HG02938 (cell line): ENCODE results near the gene EXOC2.

Experiments used
- ATAC-seq: cut with Tn5 transposase; IDR thresholded peaks from one replicate; pipeline ENCODE4 v1.9.1; 2021; ENCODE audit warnings: mild to moderate bottlenecking, moderate library complexity; ENCODE audit not compliant: unreplicated experiment

Gene EXOC2, protein sequence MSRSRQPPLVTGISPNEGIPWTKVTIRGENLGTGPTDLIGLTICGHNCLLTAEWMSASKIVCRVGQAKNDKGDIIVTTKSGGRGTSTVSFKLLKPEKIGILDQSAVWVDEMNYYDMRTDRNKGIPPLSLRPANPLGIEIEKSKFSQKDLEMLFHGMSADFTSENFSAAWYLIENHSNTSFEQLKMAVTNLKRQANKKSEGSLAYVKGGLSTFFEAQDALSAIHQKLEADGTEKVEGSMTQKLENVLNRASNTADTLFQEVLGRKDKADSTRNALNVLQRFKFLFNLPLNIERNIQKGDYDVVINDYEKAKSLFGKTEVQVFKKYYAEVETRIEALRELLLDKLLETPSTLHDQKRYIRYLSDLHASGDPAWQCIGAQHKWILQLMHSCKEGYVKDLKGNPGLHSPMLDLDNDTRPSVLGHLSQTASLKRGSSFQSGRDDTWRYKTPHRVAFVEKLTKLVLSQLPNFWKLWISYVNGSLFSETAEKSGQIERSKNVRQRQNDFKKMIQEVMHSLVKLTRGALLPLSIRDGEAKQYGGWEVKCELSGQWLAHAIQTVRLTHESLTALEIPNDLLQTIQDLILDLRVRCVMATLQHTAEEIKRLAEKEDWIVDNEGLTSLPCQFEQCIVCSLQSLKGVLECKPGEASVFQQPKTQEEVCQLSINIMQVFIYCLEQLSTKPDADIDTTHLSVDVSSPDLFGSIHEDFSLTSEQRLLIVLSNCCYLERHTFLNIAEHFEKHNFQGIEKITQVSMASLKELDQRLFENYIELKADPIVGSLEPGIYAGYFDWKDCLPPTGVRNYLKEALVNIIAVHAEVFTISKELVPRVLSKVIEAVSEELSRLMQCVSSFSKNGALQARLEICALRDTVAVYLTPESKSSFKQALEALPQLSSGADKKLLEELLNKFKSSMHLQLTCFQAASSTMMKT

DNA sequence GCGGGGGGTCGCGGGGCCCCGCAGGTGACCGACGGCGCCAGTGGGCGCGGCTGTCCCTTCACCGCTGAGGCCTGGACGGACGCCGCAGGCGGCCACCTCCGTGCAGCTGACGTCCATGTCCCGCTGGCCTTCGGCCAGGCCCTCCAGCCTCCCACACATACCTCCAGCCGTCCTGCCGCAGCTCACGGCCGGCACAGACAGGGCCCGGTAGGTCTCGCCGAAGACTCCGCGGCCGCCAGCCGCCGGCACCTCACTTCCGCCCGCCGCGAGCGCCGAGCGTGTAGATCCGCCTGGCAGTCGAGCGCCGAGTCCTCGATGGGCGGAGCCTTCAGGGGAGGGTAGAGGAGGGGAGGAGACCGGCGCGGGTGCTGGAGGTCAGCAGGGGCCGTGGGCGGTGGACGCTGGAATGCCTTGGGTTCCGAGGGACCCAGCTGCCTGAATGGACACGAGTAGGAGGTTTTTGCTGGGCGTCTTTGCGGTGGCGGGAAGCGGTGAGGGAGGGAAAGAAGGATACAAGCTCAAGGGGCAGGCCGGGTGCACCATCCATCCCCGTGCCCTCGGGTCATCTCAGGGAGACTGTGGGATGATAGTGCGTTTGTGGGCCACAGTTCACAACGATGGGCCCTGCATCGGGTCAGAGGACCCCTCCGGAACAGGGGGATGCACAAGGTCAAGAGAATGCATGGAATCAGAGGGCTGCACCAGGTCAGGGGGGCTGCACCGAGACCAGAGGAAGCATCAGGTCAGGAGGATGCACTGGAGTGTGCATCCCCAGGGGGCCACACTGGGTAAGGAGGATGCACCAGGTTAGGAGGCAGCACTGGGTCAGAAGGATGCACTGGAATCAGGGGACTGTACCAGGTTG lies at the start of gene EXOC2:
Gene EXOC2 (minus strand): TSS at position 282 of the 865 bp plus-strand sequence. CDS start 55,321 bp downstream, outside the sequence.
- ATAC-seq = peak; percentile 86

DNA sequence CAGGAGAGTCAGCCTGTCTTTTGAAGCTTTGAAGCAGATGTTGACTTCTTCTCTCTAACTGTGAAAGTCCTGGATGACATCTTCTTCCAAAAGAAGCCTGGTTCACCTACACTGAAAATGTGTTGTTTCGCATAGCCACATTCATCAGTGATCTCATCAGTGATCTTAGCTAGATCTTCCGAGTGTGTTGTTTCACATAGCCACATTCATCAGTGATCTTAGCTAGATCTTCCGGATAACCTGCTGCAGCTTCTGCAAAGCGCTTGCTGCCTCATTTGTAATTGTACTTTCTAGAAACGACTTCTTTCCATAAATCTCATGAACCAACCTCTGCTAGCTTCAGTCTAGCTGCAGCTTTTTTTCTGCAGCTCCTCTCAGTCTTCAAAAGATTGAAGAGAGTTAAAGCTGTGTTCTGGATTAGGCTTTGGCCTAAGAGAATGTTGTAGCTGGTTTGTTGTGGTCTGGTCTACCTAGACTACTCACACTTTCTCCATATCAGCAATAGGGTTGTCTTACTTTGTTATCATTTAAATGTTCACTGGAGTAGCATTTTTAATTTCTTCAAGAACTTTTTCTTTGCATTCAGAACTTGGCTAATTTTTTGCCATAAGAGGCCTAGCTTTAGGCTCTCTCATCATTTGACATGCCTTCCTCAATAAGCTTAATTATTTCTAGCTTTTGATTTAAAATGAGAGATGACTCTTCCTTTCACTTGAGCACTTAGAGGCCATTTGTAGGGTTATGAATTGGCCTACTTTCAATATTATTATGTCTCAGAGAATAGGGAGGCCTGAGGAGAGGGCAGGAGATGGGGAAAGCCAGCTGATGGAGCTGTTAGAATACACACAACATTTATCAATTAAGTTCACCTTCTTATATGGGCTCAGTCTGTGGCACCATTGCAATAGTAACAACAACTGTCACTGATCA lies 48.7 kb upstream of the EXOC2 start:
- ATAC-seq = no peak

DNA sequence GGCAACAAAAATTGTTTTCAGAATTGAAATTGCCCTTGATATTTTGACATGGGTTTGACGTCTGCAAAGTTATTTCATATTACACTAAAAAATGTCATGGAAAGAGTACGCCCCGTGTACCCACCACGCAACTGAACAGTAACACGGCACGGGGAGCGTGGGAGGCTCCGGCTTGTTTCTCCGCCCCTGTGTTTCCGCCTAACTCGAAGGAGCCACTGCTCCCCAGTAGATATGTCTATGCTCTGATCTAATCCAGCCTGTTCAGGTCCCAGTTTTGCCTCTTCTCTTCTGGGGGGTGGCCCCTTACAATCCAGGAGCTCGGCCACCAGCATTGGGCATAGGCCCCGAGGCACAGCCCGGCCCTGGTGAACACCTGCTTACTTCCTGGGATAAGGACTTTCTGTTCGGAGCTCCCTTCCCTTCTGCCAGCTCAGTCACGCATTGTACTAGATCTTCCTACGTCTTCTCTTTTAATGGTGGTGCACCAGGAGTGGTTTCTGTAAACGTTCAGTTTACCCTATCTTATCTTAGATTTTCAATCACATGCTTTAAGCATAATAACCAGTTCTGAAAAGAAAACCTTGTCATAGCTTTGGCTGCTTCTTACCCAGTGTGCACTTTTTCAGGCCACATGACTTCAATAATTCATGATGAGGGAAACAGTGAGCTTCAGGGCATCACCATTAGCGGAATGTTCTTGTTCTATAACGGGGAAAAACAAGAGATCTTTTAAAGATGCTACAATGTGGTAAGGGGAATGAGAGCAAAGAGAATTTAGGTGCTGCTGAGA lies 43.9 kb upstream of the EXOC2 start:
- ATAC-seq = no peak

DNA sequence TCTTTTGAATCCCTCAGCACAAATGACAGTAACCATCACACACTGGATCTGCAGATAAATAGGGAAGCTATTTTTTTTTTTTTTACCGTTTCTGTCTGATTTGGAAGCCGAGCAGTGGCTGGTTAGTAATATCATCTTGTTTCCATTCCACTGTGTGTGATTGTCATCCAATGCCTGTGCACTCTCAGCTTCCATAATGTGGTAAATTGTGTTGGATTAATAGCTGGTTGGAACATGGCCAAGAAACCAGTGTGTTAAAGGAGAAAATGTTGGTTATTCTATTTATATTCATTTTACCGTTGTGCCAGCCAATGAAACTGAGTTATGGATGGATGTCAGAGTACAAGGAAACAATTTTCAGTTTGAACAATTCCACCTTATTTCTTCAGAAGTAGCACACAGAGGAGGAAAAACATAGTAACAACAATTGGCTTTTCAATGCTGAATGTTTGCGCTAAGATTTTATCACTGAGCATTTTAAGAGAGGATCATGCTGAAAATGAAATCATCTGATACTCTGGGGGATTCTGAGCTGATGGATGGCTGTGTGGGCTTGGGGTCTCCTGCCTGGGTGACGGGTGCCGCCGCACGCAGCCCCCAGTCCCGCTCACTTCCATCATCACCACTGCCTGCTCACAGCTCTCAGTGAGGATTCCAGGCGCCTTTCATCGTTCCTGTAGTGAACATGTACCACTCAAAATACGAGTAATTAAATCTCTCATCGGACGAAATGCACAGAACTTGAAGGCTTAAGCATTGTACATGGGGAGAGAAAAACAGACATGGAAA lies 40.7 kb upstream of the EXOC2 start:
- ATAC-seq = no peak

DNA sequence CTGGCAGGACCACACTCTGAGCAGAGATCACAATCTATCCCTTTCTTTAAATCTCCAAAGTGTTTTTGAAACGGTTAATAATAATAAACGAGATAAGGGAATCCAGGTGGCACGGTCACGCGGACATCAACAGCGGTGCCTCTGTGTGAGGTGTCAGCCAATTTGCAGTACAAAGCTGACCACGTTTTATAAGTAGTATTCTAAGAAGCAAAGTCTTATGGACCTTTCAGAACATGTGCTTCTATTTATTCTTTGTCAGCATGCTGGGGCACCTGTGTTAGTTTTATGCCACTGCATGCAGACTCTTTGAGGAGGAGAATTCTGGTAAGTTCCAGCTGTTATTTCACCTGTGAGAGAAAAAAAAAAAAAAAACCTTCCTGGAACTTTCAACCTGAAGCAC lies 39.0 kb upstream of the EXOC2 start:
- ATAC-seq = no peak

DNA sequence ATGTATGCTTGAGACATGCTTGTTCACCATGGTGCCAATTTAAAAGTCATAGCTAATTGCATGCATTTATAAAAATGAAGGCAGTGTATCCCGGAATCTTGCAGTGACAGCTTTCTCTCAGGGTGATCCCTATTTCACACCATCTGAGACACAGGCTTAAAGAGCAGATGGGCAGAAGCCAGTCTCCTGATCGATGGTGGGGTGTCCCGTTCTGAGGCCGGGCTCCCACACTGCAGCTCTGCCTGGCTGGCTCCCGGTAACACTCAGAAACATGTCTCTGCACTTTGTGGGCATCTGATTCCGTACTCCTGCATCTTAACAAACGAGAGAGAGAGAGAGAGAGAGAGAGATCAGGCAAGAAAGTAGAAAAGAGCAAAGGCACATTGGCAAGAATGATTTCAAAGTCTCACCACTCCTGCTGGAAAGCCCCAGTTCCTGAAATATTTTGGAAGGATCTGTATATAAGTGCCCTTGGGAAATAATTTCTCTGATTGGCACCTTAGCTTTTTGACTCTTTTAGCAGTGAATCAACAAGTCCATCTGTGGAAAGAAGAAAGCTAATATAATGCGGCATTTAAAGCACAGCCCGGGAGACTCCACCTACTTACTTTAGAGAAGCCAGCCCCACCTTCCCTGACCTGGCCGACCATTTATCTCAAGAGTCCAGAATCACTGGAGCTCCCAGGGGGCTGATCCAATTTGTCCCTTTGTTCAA lies 36.8 kb upstream of the EXOC2 start:
- no peak for ATAC-seq

DNA sequence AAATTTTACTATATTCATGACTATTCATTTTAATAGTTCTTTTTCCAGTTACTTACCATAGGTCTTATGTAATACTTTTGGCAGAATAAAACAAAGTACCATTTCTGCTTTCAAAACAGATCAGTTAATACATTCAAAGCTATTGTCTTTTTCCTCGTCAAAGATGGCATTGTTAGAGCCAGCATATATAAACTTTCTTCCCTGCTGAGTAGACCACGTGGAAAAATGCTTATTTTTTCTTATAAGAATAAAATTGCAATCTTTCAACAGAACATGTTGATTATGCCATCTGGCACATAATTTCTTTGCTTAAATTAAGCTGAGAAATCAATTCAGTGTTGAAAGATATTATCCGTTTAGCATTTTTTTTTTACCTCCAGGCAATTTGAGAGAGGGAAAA lies 34.9 kb upstream of the EXOC2 start:
- no peak for ATAC-seq

DNA sequence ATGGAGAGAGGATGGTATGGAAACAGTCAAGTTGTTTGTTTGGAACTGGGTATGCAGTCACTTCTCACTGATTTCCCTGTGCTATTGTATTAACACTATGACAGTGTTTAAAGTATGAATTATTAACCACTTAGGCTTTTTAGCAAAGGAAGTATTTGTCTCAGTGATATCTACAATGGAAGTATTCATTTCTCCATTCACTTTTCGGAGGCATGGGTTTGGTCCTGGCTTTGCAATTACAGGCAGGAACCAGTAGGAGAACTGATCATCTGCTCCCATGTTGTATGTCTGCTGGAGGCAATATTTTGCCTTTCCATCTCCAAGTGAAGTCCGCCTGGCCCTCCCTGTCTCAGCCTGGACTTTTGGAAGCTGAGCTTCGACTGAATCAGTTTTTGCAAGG lies 30.6 kb upstream of the EXOC2 start:
- ATAC-seq = no peak

DNA sequence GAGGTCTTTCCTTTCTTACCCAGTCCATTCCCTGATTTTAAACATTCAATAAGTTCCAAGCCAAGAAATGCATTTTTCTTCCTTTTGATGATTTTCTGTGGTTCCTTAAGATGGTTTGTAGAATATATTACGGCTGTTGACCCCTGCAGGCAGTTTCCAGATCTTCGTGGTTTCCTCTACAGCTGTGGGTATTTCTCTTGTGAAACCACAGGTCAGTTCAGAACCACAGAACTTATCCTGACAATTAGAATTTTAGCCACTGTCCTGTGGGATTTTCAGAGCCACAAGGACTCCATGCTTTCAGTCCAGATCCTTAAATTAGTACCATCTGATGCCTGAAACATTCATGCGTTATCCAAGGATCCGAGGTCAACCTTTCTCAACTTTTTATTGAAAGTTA lies 29.7 kb upstream of the EXOC2 start:
- ATAC-seq = no peak

DNA sequence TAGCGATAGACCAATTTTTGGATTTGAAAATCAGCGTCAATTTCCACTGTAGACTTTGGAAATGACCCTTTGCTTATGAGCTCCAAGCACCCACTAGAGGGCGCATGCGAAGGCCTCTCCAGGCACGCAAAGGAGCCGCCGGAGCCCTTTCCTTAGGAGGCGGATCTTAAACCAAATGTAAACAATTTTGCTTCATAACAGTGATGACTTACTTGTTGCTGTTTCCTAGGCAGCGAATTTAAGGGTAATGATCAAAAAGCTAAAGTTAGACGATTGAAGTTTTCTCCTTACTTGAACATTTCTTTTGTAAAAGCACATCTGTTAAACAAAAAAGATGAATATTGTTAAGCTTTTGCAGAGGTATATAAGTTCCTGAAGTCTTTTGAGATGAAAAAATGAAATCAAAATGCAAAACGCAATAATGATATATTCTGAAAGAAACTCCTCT lies 29.2 kb upstream of the EXOC2 start:
- ATAC-seq = no peak

DNA sequence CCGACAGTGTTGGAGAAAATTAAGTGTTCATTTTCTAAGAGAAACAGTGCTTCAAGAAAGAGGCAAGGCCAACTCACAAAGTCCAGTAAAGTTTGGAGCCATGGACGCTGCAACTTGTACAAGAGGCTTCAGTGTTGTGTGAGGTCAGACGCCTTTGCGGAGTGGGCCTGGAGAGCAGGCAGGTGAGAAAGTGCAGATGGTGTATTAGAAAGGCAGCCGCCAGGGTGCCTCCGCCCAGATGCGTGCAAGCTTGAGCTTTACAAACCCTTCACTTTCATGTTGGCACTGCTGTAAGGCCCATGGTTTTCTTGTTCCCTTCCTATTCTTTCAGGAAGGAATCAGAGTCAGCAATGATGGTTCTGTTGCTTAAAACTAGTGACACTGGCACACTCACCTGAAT lies 25.4 kb upstream of the EXOC2 start:
- no peak for ATAC-seq

DNA sequence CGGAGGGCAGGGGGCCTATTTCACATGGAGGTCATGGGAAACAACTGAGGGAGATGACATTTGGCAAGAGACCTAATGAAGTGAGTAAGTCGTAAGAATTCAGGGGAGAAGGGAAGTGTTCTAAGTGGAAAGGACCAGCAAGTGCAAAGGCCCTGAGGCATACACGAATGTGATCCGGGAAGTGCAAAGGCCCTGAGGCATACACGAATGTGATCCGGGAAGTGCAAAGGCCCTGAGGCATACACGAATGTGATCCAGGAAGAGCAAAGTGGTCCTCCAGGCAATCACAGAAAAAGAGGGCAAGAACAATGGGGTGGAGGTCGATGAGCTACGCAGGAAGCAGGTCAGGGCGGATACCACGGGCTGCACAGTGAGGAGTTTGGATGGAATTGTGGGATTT lies 24.2 kb upstream of the EXOC2 start:
- ATAC-seq = no peak

DNA sequence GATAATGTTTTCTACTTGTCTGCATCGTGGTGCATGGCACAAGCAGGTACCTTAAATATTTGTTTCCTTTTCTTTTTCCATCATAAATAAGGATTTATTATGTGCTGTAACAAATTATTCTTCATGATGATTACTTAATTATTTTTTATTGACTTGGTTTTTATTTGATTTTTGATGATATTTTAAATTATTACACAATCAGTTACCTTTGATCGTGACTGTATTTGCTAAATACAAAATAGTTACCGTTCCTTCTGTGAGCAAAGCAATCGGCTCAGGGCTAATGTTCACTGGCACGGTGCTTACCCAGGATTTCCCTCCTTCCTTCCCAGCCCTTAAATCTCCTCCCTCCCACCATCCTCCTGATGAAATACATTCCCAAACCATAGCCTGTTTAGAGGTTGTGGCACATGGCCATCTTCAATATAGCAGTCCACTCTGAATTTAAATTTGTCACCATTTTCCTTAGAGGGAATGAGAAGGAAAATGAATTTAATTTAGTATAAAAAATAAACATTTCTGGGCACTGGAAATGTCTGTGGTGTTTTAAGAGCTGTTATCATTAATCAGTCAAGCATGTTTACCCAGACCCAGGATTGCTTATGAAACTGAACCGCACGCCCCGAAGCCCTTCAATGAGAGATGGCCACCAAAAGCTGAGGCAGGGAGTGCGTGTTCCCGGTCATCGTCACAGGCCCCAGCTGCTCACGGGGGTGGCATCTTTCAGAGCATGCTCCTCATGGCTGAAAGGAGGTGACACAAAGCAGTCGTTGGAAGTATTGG lies 23.0 kb upstream of the EXOC2 start:
- ATAC-seq = no peak

DNA sequence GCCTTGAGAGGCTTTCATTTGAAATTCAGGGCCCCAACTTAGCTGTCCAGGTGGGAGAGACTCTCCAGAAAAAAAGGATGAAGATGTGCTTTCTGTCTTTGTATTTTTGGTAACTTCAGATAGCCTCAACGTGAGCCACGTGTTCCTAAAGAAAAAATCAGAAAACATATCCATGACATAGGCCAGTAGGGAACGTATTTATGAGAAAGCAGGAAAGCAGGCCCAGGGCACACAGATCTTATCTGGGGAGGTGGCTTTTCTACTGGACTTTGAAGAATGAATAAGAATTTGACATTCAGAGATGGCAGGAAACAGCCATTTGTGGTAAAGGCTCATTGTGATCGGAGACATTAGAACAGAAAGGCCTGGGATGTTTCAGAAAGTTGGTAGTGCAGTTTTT lies 21.2 kb upstream of the EXOC2 start:
- no peak for ATAC-seq

DNA sequence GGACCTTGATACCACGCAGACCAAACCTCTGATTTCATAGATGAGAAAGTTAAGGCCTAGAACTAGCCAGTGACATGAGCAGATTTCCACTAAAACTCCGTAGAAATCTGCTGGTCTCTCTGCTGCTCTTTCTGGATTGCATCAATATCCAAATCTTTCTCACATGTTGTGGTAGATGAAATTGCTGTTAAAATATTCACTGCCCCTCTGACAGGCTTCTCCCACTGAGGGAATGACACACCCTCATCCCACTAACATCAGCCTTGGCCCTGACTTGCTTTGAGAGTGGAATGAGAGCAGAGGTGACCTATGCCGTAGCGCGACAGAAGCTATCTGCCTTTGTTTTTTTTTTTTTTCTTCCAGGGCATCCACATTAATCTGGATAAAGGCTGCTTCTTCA lies 20.4 kb upstream of the EXOC2 start:
- no peak for ATAC-seq

DNA sequence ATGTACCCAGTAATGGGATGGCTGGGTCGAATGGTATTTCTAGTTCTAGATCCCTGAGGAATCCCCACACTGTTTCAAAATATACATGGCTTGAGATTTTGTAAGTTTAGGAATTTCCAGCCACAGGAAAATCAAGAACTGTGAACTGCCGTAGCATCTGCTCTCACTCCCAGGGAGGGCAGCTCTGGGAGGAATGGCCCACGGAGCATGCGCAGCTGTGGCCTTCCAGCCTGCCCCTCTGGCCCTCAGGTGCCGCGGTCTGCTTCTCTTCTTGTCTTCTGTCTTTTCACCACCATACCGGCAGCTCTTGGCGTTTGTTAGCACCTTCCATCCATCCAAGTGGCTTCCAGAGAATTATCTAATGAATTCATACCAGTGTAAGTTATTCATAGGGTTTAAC lies 19.9 kb upstream of the EXOC2 start:
- no peak for ATAC-seq

DNA sequence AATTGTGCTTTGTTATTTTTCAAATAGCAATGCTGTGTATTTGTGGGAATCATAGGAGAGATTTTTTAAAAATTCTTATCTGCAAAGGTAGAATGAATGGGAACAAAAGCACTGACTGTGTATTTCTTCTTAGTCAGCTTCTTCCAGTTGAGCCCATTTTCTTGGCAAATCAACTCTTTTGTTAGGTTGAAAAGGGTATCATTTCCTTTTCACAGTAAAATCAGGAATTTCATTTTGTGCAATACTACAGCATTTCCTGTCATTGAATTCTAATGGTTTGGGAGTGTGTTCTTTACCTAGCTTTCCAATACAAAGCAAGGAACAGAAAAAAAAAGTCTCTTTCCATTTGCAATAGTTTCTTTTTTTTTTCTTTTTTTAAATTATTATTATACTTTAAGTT lies 19.0 kb upstream of the EXOC2 start:
- no peak for ATAC-seq
